Ramos (cell line): ENCODE results near the gene MCMBP.
"Not testable (repeated sequence)": the region's sequence is repeated elsewhere in the genome, so short reads cannot be mapped to it uniquely, and the experiment has no call there.

Experiments
- in situ Hi-C: fragments of 300-500 bp; cut with MboI; formaldehyde crosslinking; loops from one replicate; pipeline ENCODE4 v1.14.3; 2022; ENCODE audit warnings: low sequenced_read_pairs; ENCODE audit not compliant: unreplicated experiment

MCMBP gene

GRCh38 chr10:119883901-119884611 is 11.4 kb upstream of the MCMBP start:
- in situ Hi-C loops, result not testable (repeated sequence)

- in situ Hi-C loops, result no loop called here
These were observed 5.9 kb upstream of the MCMBP start for GRCh38 chr10:119878524-119878923.

GRCh38 chr10:119872860-119873681 is 428 bp upstream of the MCMBP start:
- in situ Hi-C loops, result no loop called here

GRCh38 chr10:119871881-119872609 is 598 bp downstream of the MCMBP start:
- in situ Hi-C loops, result no loop called here

GRCh38 chr10:119869398-119869797 is 3.2 kb downstream of the MCMBP start:
- in situ Hi-C loops, result not testable (repeated sequence)

GRCh38 chr10:119867317-119867716 is 5.3 kb downstream of the MCMBP start:
- in situ Hi-C loops, result no loop called here

GRCh38 chr10:119865699-119866240 is 6.9 kb downstream of the MCMBP start:
- in situ Hi-C loops, result no loop called here

GRCh38 chr10:119863951-119864565 is 8.6 kb downstream of the MCMBP start:
- in situ Hi-C loops, result no loop called here

GRCh38 chr10:119862524-119862923 is 10.1 kb downstream of the MCMBP start:
- in situ Hi-C loops, result no loop called here

GRCh38 chr10:119860866-119861607 is 11.6 kb downstream of the MCMBP start:
- in situ Hi-C loops, result no loop called here

- in situ Hi-C loops, result loop anchor here (10.0 kb wide), 2 partner anchors 165 to 665 kb away; no protein-coding TSS in a partner anchor
These were observed 13.0 kb downstream of the MCMBP start for GRCh38 chr10:119859420-119860258.

- in situ Hi-C loops, result loop anchor here (10.0 kb wide), 2 partner anchors 163 to 663 kb away; no protein-coding TSS in a partner anchor
These were observed 14.6 kb downstream of the MCMBP start for GRCh38 chr10:119858063-119858462.

- in situ Hi-C loops, result loop anchor here (10.0 kb wide), 2 partner anchors 159 to 659 kb away; no protein-coding TSS in a partner anchor
These were observed 19.1 kb downstream of the MCMBP start for GRCh38 chr10:119853574-119853973.

- in situ Hi-C loops, result loop anchor here (10.0 kb wide), 2 partner anchors 158 to 658 kb away; no protein-coding TSS in a partner anchor
These were observed 19.8 kb downstream of the MCMBP start for GRCh38 chr10:119852822-119853221.

- in situ Hi-C loops, result loop anchor here (10.0 kb wide), 2 partner anchors 157 to 657 kb away; no protein-coding TSS in a partner anchor
These were observed 20.4 kb downstream of the MCMBP start for GRCh38 chr10:119852277-119852676.

- in situ Hi-C loops, result loop anchor here (10.0 kb wide), 2 partner anchors 155 to 655 kb away; no protein-coding TSS in a partner anchor
These were observed 22.7 kb downstream of the MCMBP start for GRCh38 chr10:119849944-119850343.

GRCh38 chr10:119849031-119849789 is 23.4 kb downstream of the MCMBP start:
- in situ Hi-C loops, result no loop called here
